GM23248 (cell line): Measurements from ENCODE around the gene TATDN3. TPM values are rescaled to one million over a fixed set of nuclear protein-coding genes. Genes with fewer than 3 reads are reported as not detected.
"Not testable (repeated sequence)": the region's sequence is repeated elsewhere in the genome, so short reads cannot be mapped to it uniquely, and the experiment has no call there.

Experiments used
- DNase-seq: peaks from one replicate; pipeline ENCODE4 v3.0.0-alpha.2; 2015
- H2AFZ ChIP-seq: fragments of 200-600 bp; sonication (generic); 2 replicates; pipeline ENCODE4 v1.6.1; 2016; ENCODE audit warnings: antibody characterized with exemption
- H3F3A ChIP-seq: fragments of 200-600 bp; sonication (generic); 2 replicates; pipeline ENCODE4 v1.6.1; 2016; ENCODE audit warnings: mild to moderate bottlenecking, antibody characterized with exemption, mixed run types; ENCODE audit not compliant: insufficient read depth
- H3K27ac ChIP-seq: fragments of 200-600 bp; sonication (generic); 2 replicates; pipeline ENCODE4 v1.5.1; 2016; ENCODE audit warnings: mild to moderate bottlenecking
- H3K27me3 ChIP-seq: fragments of 200-600 bp; sonication (generic); replicated peaks from 2 replicates; pipeline ENCODE4 v1.6.1; 2016; ENCODE audit warnings: mild to moderate bottlenecking; ENCODE audit not compliant: insufficient read depth
- H3K36me3 ChIP-seq: fragments of 200-600 bp; sonication (generic); 2 replicates; pipeline ENCODE4 v1.6.1; 2016; ENCODE audit warnings: low read depth, mild to moderate bottlenecking
- H3K4me1 ChIP-seq: fragments of 200-600 bp; sonication (generic); 2 replicates; pipeline ENCODE4 v1.6.1; 2016; ENCODE audit warnings: mild to moderate bottlenecking; ENCODE audit not compliant: insufficient read depth
- H3K4me2 ChIP-seq: fragments of 200-600 bp; sonication (generic); one replicate; pipeline ENCODE4 v1.6.1; 2016; ENCODE audit warnings: mild to moderate bottlenecking; ENCODE audit not compliant: unreplicated experiment
- H3K4me3 ChIP-seq: fragments of 200-600 bp; sonication (generic); 2 replicates; pipeline ENCODE4 v1.5.1; 2016; ENCODE audit warnings: mild to moderate bottlenecking
- H3K79me2 ChIP-seq: fragments of 200-600 bp; sonication (generic); 2 replicates; pipeline ENCODE4 v1.6.1; 2016; ENCODE audit warnings: mild to moderate bottlenecking; ENCODE audit not compliant: insufficient read depth
- H3K9ac ChIP-seq: fragments of 200-600 bp; sonication (generic); 2 replicates; pipeline ENCODE4 v1.6.1; 2016; ENCODE audit warnings: mild to moderate bottlenecking
- H3K9me2 ChIP-seq: fragments of 200-600 bp; sonication (generic); 2 replicates; pipeline ENCODE4 v1.6.1; 2016; ENCODE audit warnings: mixed run types, mild to moderate bottlenecking, moderate library complexity; ENCODE audit not compliant: insufficient read depth
- H3K9me3 ChIP-seq: fragments of 200-600 bp; sonication (generic); one replicate; pipeline ENCODE4 v1.6.1; 2017; ENCODE audit warnings: low read depth
- H4K20me1 ChIP-seq: fragments of 200-600 bp; sonication (generic); 2 replicates; pipeline ENCODE4 v1.6.0; 2016; ENCODE audit not compliant: insufficient read depth
- EZH2 ChIP-seq: fragments of 200-600 bp; sonication (generic); IDR thresholded peaks from 2 replicates; pipeline ENCODE4 v1.6.1; 2018; ENCODE audit warnings: antibody characterized with exemption, mild to moderate bottlenecking; ENCODE audit not compliant: insufficient read depth, poor library complexity, severe bottlenecking
- EZH2phosphoT487 ChIP-seq: fragments of 200-600 bp; sonication (generic); IDR thresholded peaks from 2 replicates; pipeline ENCODE4 v1.6.1; 2018; ENCODE audit warnings: antibody characterized with exemption, moderate library complexity, mild to moderate bottlenecking, low read depth; ENCODE audit not compliant: insufficient read depth
- whole genome bisulfite sequencing, 2 experiments: methylation state at CpG; one replicate each; pipeline ENCODE4 v1.1.6; 2015 to 2017; ENCODE audit warnings: low lambda C conversion rate in 2 of 2, low coverage in 1 of 2; ENCODE audit errors: missing lambda C conversion rate in 2 of 2; 5-methylcytosine and 5-hydroxymethylcytosine counted together
- in situ Hi-C: fragments of 300-500 bp; cut with MboI; formaldehyde crosslinking; loops from 2 replicates; pipeline ENCODE4 v1.15.0; 2020
- polyA plus RNA-seq: library from polyadenylated mRNA; unstranded; fragments of >200 nt; fragmentation: Nextera tagmentation; extraction: Ambion mirVana; gene quantifications from 2 replicates; pipeline ENCODE4 v1.2.1, GENCODE V29; 2016
- total RNA-seq: library from RNA; depleted of rRNA; stranded (reverse); fragments of >200 nt; shearing (Covaris generic); gene quantifications from 2 replicates; pipeline ENCODE4 v1.2.3, GENCODE V29; 2014

The TATDN3 gene
- total and polyA plus RNA-seq, 2 experiments from 2014 or later, result 12.4 to 14.9 TPM

- H3K36me3 ChIP-seq, result no peaks in the 10 kb centered on the region
- H3K4me2 ChIP-seq, result peak within 1 kb of the TSS; percentile 85
- peak within 1 kb of the TSS; percentile 94 for H3K9ac ChIP-seq
- no peak for TF ChIP-seq EZH2
- no peak for TF ChIP-seq EZH2phosphoT487
- H3K9me3 ChIP-seq, result no peaks in the 10 kb centered on the region
- peaks cover 17% of the 10 kb centered on the region; the same call in 1 of the 2 replicates for H3K4me1 ChIP-seq
- H3K79me2 ChIP-seq, result peaks cover 51% of the 10 kb centered on the region
- peak within 1 kb of the TSS; percentile 83 for H2AFZ ChIP-seq
- in situ Hi-C loops, result no loop called here
- H3K4me3 ChIP-seq, result peak within 1 kb of the TSS; percentile 77
- peak within 1 kb of the TSS; percentile 71 for H3K27ac ChIP-seq
- H3F3A ChIP-seq, result 0 out of 2 replicates have a peak, but pooled peaks cover 5% of the 10 kb centered on the region
- DNase-seq, result peak; percentile 99
- H4K20me1 ChIP-seq, result no peaks in the 10 kb centered on the region
- no peaks in the 10 kb centered on the region for H3K9me2 ChIP-seq
- WGBS, 2 experiments, result 0 to 1% methylated on average over 36 to 52 of the region's 54 CpGs
- no peaks in the 10 kb centered on the region for H3K27me3 ChIP-seq
These were observed 66.3 kb downstream of the TATDN3 start, which contains the start of gene FLVCR1 for GRCh38 chr1:212857992-212858460. Gene FLVCR1, plus strand, starts transcription at chr1:212858275. Its CDS starts 178 bp downstream, at chr1:212858453.

- Histone ChIP-seq H3K4me3 (peak overlapping the region; percentile 77), H3K79me2 (peaks cover 52% of the 10 kb centered on the region), H3K27me3 (no peaks in the 10 kb centered on the region), H3K9me3 (no peaks in the 10 kb centered on the region), H2AFZ (peak overlapping the region; percentile 83), H3F3A (0 out of 2 replicates have a peak, but pooled peaks cover 5% of the 10 kb centered on the region), H3K36me3 (no peaks in the 10 kb centered on the region), H3K27ac (peak overlapping the region; percentile 71), H3K9me2 (no peaks in the 10 kb centered on the region), H3K4me1 (peaks cover 17% of the 10 kb centered on the region; the same call in 1 of the 2 replicates), H3K9ac (peak overlapping the region; percentile 94), H4K20me1 (no peaks in the 10 kb centered on the region), H3K4me2 (peak overlapping the region; percentile 85)
- TF ChIP-seq EZH2, result no peak
- TF ChIP-seq EZH2phosphoT487, result no peak
- in situ Hi-C loops, result no loop called here
- WGBS, 2 experiments, result 3 to 4% methylated on average over 40 to 43 of the region's 54 CpGs
- DNase-seq, result peak; percentile 70
These were observed 67.0 kb downstream of the TATDN3 start for GRCh38 chr1:212858461-212859265.

DNA sequence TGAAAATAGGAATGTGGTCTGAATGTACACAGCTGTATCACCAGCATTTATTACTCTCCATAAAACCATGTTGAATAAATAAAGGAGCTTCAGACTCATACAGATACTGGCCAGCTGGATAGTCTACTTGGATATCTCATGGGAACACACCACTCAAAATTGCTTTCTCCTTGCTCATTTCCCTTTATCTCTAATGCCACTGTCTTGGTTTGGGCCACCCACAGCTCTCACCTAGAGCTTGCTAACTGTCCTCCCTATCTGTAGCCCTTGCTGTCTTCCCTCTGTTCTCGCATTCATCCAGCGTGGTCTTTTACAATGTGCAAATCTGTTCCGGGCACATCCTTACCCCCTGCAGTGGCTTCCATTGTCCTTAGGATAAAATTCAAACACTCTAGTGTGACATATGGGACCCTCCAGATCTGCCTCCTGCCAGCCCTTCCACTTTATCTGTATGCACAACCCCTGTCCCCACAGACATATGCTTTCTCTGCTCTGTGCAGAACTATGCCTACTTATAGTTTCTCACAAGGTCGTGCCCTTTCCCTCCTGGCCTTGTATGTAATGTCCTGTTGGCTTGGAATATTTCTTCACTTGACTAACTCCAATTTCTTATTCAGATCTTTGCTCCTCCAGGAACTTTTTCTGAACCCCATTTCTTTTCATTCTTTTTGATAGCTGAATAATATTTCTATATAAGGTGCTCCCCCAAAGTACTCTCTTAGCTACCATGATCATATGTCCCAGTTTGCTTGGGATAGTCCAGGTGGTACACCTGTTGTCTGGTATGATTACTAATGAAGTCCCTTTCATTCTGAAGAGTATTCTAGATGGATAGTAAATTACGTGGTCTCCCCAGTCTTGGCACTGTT, 69.3 kb downstream of the TATDN3 start:
- H4K20me1 ChIP-seq, result no peaks in the 10 kb centered on the region
- H3K9me2 ChIP-seq, result no peaks in the 10 kb centered on the region
- 69 to 72% methylated on average over 5 of the region's 5 CpGs for WGBS, 2 experiments
- H3K79me2 ChIP-seq, result peaks cover 56% of the 10 kb centered on the region
- H3K9ac ChIP-seq, result no peak overlapping the region
- no peaks in the 10 kb centered on the region for H3K27me3 ChIP-seq
- H3K4me3 ChIP-seq, result no peak overlapping the region; the same call in 1 of the 2 replicates
- peak; percentile 38 for DNase-seq
- no peak overlapping the region for H3K27ac ChIP-seq
- no peaks in the 10 kb centered on the region for H3K9me3 ChIP-seq
- no peak for TF ChIP-seq EZH2phosphoT487
- no peak for TF ChIP-seq EZH2
- no peak overlapping the region for H2AFZ ChIP-seq
- H3K4me2 ChIP-seq, result peak overlapping the region; percentile 85
- H3K4me1 ChIP-seq, result peaks cover 17% of the 10 kb centered on the region; the same call in 1 of the 2 replicates
- in situ Hi-C loops, result no loop called here
- no peaks in the 10 kb centered on the region; the same call in 1 of the 2 replicates for H3K36me3 ChIP-seq
- 0 out of 2 replicates have a peak, but pooled peaks cover 5% of the 10 kb centered on the region for H3F3A ChIP-seq

DNA sequence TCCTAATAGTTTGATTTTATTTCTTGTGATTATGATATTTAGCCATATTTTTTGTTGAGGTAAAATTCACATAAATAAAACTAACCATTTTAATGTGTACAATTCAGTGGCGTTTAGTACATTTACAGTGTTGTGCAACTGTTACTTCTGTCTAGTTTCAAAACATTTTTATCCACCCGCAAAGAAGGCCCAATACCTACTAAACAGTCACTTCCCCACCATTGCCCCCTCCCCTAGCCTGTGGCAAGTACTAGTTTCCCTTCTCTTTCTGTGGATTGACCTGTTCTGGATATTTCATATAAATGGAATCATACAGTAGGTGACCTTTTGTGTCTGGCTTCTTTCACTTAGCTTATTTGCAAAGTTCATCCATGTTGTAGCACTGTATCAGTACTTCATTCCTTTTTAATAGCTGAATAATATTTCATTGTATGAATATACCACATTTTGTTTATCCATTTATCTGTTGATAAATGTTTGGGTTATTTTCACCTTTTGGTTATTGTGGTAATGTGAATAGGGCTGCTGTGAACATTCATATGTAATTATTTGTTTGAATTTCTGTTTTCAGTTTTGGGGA, 70.5 kb downstream of the TATDN3 start:
- H3K36me3 ChIP-seq, result no peaks in the 10 kb centered on the region; the same call in 1 of the 2 replicates
- H3K27ac ChIP-seq, result no peak overlapping the region
- H3K4me3 ChIP-seq, result no peak overlapping the region
- H3K79me2 ChIP-seq, result peaks cover 51% of the 10 kb centered on the region
- H3K9me3 ChIP-seq, result no peaks in the 10 kb centered on the region
- no peaks in the 10 kb centered on the region; the same call in 1 of the 2 replicates for H3K9me2 ChIP-seq
- no peak overlapping the region for H3K9ac ChIP-seq
- TF ChIP-seq EZH2phosphoT487 (no peak), EZH2 (no peak)
- no peaks in the 10 kb centered on the region for H4K20me1 ChIP-seq
- no peaks in the 10 kb centered on the region for H3K27me3 ChIP-seq
- 0 out of 2 replicates have a peak, but pooled peaks cover under 1% of the 10 kb centered on the region for H3F3A ChIP-seq
- H3K4me2 ChIP-seq, result no peak overlapping the region
- no peak overlapping the region for H2AFZ ChIP-seq
- in situ Hi-C loops, result no loop called here
- peaks cover 17% of the 10 kb centered on the region; the same call in 1 of the 2 replicates for H3K4me1 ChIP-seq
- 96 to 100% methylated on average over 2 of the region's 2 CpGs for WGBS, 2 experiments
- no peak for DNase-seq

GRCh38 chr1:212863345-212863744, 71.7 kb downstream of the TATDN3 start:
- Histone ChIP-seq H3K79me2 (peaks cover 49% of the 10 kb centered on the region), H3K4me1 (peaks cover 17% of the 10 kb centered on the region; the same call in 1 of the 2 replicates)
- H4K20me1 ChIP-seq, in situ Hi-C loops, DNase-seq, H3K27ac ChIP-seq, H3K4me2 ChIP-seq, H2AFZ ChIP-seq, H3K9me3 ChIP-seq, H3K4me3 ChIP-seq, H3F3A ChIP-seq, H3K9ac ChIP-seq, H3K36me3 ChIP-seq, H3K27me3 ChIP-seq, H3K9me2 ChIP-seq: not testable (repeated sequence)
- WGBS, 2 experiments, result 77 to 80% methylated on average over 5 to 10 of the region's 10 CpGs
